ENCODE results near the gene MFSD2A. TPM values are rescaled to one million over a fixed set of nuclear protein-coding genes. Genes with fewer than 3 reads are reported as not detected.
"Not testable (repeated sequence)": the region's sequence is repeated elsewhere in the genome, so short reads cannot be mapped to it uniquely, and the experiment has no call there.

MFSD2A gene
- total RNA-seq, 2 donors from 2014 or later, result 7.2 to 9.5 TPM

DNA sequence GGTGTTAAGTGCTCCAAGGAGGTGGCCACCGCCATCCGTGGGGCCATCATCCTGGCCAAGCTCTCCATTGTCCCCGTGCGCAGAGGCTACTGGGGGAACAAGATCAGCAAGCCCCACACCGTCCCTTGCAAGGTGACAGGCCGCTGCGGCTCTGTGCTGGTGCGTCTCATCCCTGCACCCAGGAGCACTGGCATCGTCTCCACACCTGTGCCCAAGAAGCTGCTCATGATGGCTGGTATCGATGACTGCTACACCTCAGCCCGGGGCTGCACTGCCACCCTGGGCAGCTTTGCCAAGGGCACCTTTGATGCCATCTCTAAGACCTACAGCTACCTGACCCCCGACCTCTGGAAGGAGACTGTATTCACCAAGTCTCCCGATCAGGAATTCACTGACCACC lies 8.0 kb downstream of the MFSD2A start:
- Mint-ChIP-seq H3K36me3 (ENCODE audit: insufficient read depth in 2 of 2) (peaks cover 0 to 21% of the 10 kb centered on the region in 2 donors), H3K4me1 (ENCODE audit: low read depth) (peaks cover 19% of the 10 kb centered on the region)
- DNase-seq; H3K27ac Mint-ChIP-seq; H3K27me3 Mint-ChIP-seq (ENCODE audit: low read depth); H3K9me3 Mint-ChIP-seq; ATAC-seq (replicated peaks in 1 of 2); H3K4me3 Mint-ChIP-seq: not testable (repeated sequence)

DNA sequence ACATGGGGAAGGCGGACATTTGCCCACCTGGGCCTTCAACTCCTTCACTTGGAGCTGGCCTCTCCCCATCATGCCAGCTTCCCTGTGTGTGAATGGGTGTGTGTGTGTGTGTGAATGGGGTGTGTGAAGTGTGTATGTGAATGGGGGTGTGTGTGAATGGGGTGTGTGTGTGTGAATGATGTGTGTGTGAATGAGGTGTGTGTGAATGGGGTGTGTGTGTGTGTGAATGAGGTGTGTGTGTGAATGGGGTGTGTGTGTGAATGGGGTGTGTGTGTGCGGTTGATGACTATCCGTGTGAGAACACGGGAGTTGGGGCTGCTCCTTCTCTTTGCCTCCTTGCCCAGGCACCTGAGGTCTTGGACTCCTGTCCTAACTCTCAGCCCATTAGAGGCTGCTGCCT lies 9.6 kb downstream of the MFSD2A start:
- Mint-ChIP-seq H3K27ac (no peak overlapping the region), H3K4me3 (no peak overlapping the region), H3K9me3 (no peaks in the 10 kb centered on the region), H3K27me3 (ENCODE audit: low read depth) (no peaks in the 10 kb centered on the region), H3K36me3 (ENCODE audit: insufficient read depth in 2 of 2) (peaks cover 0 to 20% of the 10 kb centered on the region in 2 donors), H3K4me1 (ENCODE audit: low read depth) (peaks cover 12% of the 10 kb centered on the region)
- DNase-seq (no peak), ATAC-seq (replicated peaks in 1 of 2) (no peak)

DNA sequence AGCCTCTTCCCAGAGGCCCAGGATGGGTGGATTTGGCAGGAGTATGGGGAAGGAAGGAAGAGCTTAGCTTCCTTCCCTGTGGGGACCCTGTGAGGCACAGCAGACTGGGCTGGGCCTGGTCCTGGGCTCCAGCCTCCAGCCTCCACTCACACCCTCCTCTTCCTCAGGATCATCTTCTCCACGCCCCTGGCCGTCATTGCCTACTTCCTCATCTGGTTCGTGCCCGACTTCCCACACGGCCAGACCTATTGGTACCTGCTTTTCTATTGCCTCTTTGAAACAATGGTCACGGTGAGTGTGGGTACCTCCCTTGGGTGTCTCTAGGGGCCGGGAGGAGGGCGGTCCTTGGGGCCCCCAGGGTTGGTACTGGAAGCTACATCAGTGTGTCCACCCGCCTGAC lies 10.1 kb downstream of the MFSD2A start:
- no peaks in the 10 kb centered on the region for H3K27me3 Mint-ChIP-seq (ENCODE audit: low read depth)
- H3K4me1 Mint-ChIP-seq (ENCODE audit: low read depth), result peaks cover 7% of the 10 kb centered on the region
- H3K27ac Mint-ChIP-seq, result no peak overlapping the region
- DNase-seq, result no peak
- H3K9me3 Mint-ChIP-seq, result no peaks in the 10 kb centered on the region
- H3K36me3 Mint-ChIP-seq (ENCODE audit: insufficient read depth in 2 of 2), result peaks cover 0 to 18% of the 10 kb centered on the region in 2 donors
- ATAC-seq (replicated peaks in 1 of 2), result no peak
- H3K4me3 Mint-ChIP-seq, result no peak overlapping the region

DNA sequence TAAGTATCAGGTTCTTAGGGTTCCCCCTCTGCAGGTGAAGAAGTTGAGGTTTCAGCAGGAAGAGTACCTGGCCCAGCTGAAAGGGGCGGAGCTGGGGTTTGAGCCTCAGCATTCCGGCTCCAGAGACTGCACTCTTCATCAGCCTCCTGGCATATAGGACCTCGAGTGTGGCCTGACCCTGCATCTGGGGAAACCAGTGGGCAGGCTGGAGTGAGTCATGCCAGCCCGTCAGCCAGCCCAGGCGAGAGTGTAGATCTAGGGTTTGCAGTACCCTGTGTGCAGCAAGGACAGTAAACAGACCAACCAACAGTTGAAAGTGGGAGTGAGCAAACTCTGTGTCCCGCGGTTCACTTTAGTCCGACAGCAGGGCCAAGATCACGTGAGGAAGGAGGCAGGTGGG lies 14.1 kb downstream of the MFSD2A start:
- H3K36me3 Mint-ChIP-seq (ENCODE audit: insufficient read depth in 2 of 2), result peaks cover 0 to 10% of the 10 kb centered on the region in 2 donors
- H3K27me3 Mint-ChIP-seq (ENCODE audit: low read depth), result no peaks in the 10 kb centered on the region
- H3K9me3 Mint-ChIP-seq, result no peaks in the 10 kb centered on the region
- no peak overlapping the region for H3K4me3 Mint-ChIP-seq
- no peak overlapping the region for H3K27ac Mint-ChIP-seq
- peaks cover 7% of the 10 kb centered on the region for H3K4me1 Mint-ChIP-seq (ENCODE audit: low read depth)
- no peak for ATAC-seq (replicated peaks in 1 of 2)
- no peak for DNase-seq

DNA sequence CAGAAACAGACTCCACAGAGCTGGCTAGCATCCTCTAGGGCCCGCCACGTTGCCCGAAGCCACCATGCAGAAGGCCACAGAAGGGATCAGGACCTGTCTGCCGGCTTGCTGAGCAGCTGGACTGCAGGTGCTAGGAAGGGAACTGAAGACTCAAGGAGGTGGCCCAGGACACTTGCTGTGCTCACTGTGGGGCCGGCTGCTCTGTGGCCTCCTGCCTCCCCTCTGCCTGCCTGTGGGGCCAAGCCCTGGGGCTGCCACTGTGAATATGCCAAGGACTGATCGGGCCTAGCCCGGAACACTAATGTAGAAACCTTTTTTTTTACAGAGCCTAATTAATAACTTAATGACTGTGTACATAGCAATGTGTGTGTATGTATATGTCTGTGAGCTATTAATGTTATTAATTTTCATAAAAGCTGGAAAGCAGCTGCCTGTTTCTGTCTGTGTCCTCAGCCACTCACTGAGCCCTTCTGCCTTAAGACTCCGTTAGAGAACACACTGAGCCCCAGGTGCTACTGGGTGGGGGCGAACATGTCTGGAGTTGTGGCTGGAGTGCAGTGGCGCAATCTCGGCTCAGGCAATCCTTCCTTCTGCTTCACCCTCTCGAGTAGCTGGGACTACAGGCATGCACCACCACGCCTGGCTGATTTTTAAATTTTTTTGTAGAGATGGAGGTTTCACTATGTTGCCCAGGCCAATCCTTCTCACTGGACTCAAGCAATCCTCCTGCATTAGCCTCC lies 14.8 kb downstream of the MFSD2A start:
- peaks cover 7% of the 10 kb centered on the region for H3K4me1 Mint-ChIP-seq (ENCODE audit: low read depth)
- DNase-seq (no peak), ATAC-seq (replicated peaks in 1 of 2) (no peak)
- no peaks in the 10 kb centered on the region for H3K9me3 Mint-ChIP-seq
- H3K27me3 Mint-ChIP-seq (ENCODE audit: low read depth), result no peaks in the 10 kb centered on the region
- peaks cover 0 to 6% of the 10 kb centered on the region in 2 donors for H3K36me3 Mint-ChIP-seq (ENCODE audit: insufficient read depth in 2 of 2)
- H3K4me3 Mint-ChIP-seq, result no peak overlapping the region
- no peak overlapping the region for H3K27ac Mint-ChIP-seq

DNA sequence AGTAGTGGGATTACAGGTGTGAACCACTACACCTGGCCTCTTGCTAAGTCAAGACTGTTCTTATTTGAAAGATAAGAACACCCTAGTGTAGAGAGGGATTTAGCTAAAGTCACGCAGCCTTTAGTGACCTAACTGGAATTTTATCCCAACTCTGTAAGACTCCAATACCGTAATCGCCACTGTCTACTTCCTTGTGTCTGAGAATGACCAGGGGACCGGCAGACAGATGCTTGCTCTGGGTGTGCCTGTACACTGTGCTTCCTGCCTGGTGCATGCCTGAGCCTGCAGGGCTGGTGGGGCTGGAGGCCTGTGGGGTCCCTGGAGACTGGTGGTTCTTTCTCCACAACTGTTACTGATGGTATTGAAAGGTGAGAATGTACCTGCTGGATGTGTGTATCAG lies 15.3 kb downstream of the MFSD2A start:
- Mint-ChIP-seq H3K4me3 (no peak overlapping the region), H3K36me3 (ENCODE audit: insufficient read depth in 2 of 2) (peaks cover 0 to 6% of the 10 kb centered on the region in 2 donors), H3K9me3 (no peaks in the 10 kb centered on the region), H3K27ac (no peak overlapping the region), H3K4me1 (ENCODE audit: low read depth) (peaks cover 7% of the 10 kb centered on the region), H3K27me3 (ENCODE audit: low read depth) (no peaks in the 10 kb centered on the region)
- ATAC-seq (replicated peaks in 1 of 2), result no peak
- DNase-seq, result no peak

DNA sequence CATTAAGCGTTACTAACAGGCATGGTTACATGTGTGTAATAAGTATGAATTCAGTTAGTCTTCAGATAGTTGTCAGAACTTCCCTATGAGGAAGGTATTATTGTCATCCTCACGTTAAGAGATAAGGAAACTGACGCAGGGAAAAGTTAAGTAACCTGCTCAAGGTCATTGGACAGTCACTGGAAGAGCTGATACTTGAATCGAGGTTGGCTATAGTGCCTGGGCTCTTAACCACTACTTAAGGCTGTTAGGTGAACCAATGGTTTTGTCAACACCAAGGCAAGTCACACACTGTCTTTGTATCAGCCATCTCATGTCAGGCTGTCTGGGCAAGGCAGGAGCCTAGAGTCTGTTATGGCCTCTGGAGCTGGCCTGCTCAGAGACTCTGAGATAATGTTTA lies 16.2 kb downstream of the MFSD2A start:
- DNase-seq (no peak), ATAC-seq (replicated peaks in 1 of 2) (no peak)
- Mint-ChIP-seq H3K27me3 (ENCODE audit: low read depth) (no peaks in the 10 kb centered on the region), H3K27ac (no peak overlapping the region), H3K9me3 (no peaks in the 10 kb centered on the region), H3K4me3 (no peak overlapping the region), H3K36me3 (ENCODE audit: insufficient read depth in 2 of 2) (peaks cover 0 to 6% of the 10 kb centered on the region in 2 donors), H3K4me1 (ENCODE audit: low read depth) (peaks cover 7% of the 10 kb centered on the region)

DNA sequence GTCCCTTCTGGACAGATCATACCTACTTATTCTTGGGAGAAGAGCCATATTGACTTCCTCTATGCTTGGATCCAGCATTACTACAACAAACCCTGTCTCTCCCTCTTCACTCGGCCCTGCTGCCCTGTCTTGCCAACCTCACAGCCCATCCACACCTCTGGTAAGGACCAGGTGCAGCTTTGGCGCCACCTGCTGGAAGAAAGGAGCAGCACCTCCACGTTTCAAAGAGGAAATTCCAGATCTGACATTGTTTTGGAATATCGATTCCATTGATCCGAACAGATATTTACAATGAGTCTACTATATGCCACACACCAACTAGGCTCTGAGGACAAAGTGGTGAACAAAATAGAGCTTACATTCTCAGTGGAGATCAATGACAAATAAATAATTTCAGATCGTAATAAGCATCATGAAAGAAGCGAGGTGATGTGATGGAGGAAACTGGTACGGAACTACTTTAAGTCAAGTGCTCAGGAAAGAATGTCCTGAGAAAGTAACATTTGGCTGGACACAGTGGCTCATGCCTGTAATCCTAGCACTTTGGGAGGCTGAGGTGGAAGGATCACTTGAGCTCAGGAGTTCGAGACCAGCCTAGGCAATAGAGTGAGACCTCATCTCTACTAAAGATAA lies 18.7 kb downstream of the MFSD2A start:
- H3K4me1 Mint-ChIP-seq (ENCODE audit: low read depth), result peaks cover 7% of the 10 kb centered on the region
- H3K27me3 Mint-ChIP-seq (ENCODE audit: low read depth), result no peaks in the 10 kb centered on the region
- H3K36me3 Mint-ChIP-seq (ENCODE audit: insufficient read depth in 2 of 2), result no peaks in the 10 kb centered on the region
- H3K4me3 Mint-ChIP-seq, result no peak overlapping the region
- peak; percentile 76 to 77 for ATAC-seq (replicated peaks in 1 of 2)
- peak overlapping the region; percentile 1 for H3K27ac Mint-ChIP-seq
- DNase-seq, result peak; percentile 74 to 76
- H3K9me3 Mint-ChIP-seq, result no peaks in the 10 kb centered on the region

DNA sequence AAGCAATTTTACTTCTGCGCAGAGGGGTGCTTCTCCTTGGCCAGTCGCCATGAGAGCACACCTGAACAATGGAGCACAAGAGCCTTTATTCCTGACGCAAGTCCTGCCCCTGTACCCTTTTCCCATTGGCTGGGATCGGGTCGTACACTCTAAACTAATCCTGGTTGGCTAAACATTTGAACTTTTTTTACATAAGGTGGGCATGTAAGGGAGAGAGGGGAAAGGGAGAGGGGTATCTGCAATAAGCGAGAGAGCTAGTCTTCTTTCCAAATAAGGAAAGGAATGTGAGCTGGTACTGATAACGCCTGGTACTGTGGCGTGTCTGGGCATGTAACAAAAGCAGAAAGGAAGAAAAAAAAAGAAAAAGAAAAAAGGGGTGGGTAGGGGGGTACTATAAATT lies 21.8 kb downstream of the MFSD2A start:
- H3K36me3 Mint-ChIP-seq (ENCODE audit: insufficient read depth in 2 of 2), result no peaks in the 10 kb centered on the region
- H3K4me1 Mint-ChIP-seq (ENCODE audit: low read depth), result peaks cover 7% of the 10 kb centered on the region
- H3K27ac Mint-ChIP-seq, result no peak overlapping the region
- H3K27me3 Mint-ChIP-seq (ENCODE audit: low read depth), result no peaks in the 10 kb centered on the region
- no peaks in the 10 kb centered on the region for H3K9me3 Mint-ChIP-seq
- DNase-seq (no peak), ATAC-seq (replicated peaks in 1 of 2) (no peak)
- no peak overlapping the region for H3K4me3 Mint-ChIP-seq

DNA sequence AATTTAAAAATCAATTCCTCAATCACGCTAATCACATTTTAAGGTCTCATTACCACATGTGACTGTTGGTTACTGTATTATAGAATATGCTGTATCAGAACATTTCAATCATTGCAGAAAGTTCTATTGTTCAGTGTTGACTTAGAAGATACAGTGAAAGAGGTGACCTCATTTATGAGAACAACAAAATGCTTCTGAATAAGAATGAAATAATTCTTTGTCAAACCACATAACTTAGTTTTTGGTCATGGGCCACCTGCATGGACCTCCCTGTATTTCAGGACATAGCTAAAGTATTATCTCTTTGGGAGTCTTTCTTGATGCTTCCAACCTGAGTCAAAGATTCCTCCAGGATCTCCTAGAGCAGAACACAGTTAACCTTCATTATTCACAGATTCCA lies 22.3 kb downstream of the MFSD2A start:
- peaks cover 7% of the 10 kb centered on the region for H3K4me1 Mint-ChIP-seq (ENCODE audit: low read depth)
- H3K27me3 Mint-ChIP-seq (ENCODE audit: low read depth), result no peaks in the 10 kb centered on the region
- no peaks in the 10 kb centered on the region for H3K36me3 Mint-ChIP-seq (ENCODE audit: insufficient read depth in 2 of 2)
- no peak overlapping the region for H3K4me3 Mint-ChIP-seq
- ATAC-seq (replicated peaks in 1 of 2) (no peak), DNase-seq (no peak)
- H3K9me3 Mint-ChIP-seq, result no peaks in the 10 kb centered on the region
- H3K27ac Mint-ChIP-seq, result no peak overlapping the region

DNA sequence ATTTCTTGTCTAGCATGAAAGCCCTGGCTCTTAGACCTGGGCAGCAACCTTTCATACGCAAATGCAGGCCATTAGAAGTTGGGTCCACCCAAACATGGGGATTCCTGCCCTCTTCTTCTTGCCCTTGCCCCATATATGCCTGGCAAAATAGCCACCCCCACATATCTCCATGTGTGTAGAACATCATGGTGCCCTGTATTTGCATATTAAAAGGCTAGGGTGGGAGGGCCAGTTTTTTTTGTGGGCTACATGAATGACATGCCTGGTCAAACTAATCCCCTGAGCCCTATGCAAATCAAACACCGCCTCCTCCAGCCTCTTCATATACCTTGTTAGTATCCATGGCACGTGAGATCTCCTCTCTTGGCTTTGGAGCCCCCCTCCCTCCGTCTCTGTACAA lies 24.7 kb downstream of the MFSD2A start:
- H3K36me3 Mint-ChIP-seq (ENCODE audit: insufficient read depth in 2 of 2), result no peaks in the 10 kb centered on the region
- H3K27ac Mint-ChIP-seq, result no peak overlapping the region
- no peak overlapping the region for H3K4me3 Mint-ChIP-seq
- no peaks in the 10 kb centered on the region for H3K27me3 Mint-ChIP-seq (ENCODE audit: low read depth)
- no peak for DNase-seq
- H3K9me3 Mint-ChIP-seq, result no peaks in the 10 kb centered on the region
- no peak for ATAC-seq (replicated peaks in 1 of 2)
- no peaks in the 10 kb centered on the region for H3K4me1 Mint-ChIP-seq (ENCODE audit: low read depth)

DNA sequence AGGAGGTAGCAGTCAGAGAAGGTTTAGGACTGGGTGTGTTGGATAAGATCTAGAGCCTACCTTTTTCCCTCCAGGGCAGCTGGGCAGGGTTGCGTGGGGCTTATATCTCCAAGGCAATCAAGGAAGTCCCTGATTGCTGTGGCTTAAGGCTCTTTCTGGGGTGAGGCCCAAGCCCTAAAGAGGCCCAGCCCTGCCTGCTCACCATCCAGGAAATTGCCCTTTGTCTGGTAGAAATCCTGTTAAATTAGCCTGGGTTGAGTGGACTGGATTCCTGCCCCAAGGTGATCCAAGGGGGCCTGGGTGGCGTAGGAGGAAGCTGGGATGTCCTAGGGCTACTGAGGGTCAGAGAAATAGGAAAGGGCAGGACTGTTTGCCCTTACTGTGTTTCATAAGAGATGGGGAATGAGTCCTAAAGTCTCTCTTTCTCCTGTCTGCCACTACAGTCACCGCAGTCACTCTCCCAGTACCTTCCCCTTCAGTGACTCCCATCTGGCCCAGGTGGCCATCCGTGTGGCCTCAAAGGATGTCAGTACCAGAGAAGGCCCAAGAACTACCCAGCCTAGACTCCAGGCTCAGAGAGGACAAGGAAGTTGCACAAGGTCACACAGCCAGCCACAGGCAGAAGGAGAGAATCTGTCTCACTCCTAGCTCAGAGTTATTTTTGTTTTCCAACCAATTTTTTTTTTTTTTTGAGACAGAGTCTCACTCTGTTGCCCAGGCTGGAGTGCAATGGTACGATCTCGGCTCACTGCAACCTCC lies 25.8 kb downstream of the MFSD2A start:
- Mint-ChIP-seq H3K27me3 (ENCODE audit: low read depth) (no peaks in the 10 kb centered on the region), H3K4me1 (ENCODE audit: low read depth) (no peaks in the 10 kb centered on the region), H3K36me3 (ENCODE audit: insufficient read depth in 2 of 2) (no peaks in the 10 kb centered on the region), H3K27ac (no peak overlapping the region), H3K4me3 (no peak overlapping the region), H3K9me3 (no peaks in the 10 kb centered on the region)
- ATAC-seq (replicated peaks in 1 of 2) (no peak), DNase-seq (no peak)

DNA sequence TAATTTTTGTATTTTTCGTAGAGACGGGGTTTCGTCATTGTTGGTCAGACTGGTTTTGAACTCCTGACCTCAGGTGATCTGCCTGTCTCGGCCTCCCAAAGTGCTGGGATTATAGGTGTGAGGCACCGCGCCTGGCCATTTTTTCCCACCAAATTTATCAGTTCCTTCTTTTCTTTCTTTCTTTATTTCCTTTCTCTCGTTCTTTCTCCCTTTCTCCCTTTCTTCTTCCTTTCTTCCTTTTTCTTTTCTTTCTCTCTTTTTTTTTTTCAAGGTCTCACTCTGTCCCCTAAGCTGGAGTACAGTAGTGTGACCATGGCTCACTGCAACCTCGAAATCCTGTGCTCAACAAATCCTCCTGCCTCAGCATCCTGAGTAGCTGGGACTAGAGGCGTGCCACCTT lies 26.4 kb downstream of the MFSD2A start:
- Mint-ChIP-seq H3K4me1 (ENCODE audit: low read depth) (no peaks in the 10 kb centered on the region), H3K27me3 (ENCODE audit: low read depth) (no peaks in the 10 kb centered on the region), H3K36me3 (ENCODE audit: insufficient read depth in 2 of 2) (no peaks in the 10 kb centered on the region), H3K27ac (no peak overlapping the region), H3K9me3 (no peaks in the 10 kb centered on the region), H3K4me3 (no peak overlapping the region)
- ATAC-seq (replicated peaks in 1 of 2) (no peak), DNase-seq (no peak)

Data from activated T-cell treated with anti-CD3 and anti-CD28 coated beads, Interleukin-2, amount 50 U/mL, for 72 hours (primary cell).